Measurements from ENCODE around the gene SAT1.

- TF ChIP-seq, protein P1, sequence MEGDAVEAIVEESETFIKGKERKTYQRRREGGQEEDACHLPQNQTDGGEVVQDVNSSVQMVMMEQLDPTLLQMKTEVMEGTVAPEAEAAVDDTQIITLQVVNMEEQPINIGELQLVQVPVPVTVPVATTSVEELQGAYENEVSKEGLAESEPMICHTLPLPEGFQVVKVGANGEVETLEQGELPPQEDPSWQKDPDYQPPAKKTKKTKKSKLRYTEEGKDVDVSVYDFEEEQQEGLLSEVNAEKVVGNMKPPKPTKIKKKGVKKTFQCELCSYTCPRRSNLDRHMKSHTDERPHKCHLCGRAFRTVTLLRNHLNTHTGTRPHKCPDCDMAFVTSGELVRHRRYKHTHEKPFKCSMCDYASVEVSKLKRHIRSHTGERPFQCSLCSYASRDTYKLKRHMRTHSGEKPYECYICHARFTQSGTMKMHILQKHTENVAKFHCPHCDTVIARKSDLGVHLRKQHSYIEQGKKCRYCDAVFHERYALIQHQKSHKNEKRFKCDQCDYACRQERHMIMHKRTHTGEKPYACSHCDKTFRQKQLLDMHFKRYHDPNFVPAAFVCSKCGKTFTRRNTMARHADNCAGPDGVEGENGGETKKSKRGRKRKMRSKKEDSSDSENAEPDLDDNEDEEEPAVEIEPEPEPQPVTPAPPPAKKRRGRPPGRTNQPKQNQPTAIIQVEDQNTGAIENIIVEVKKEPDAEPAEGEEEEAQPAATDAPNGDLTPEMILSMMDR (IDR thresholded peaks at IDR 0.05) = no peak
- no peak for TF ChIP-seq POLR2A (IDR thresholded peaks at IDR 0.05)
Measured at GRCh38 chrX:23819385-23820234, 36.6 kb downstream of the SAT1 start.
